ENCODE data around the gene PANK2.
"Not testable (repeated sequence)": the region's sequence is repeated elsewhere in the genome, so short reads cannot be mapped to it uniquely, and the experiment has no call there.

The PANK2 gene

DNA sequence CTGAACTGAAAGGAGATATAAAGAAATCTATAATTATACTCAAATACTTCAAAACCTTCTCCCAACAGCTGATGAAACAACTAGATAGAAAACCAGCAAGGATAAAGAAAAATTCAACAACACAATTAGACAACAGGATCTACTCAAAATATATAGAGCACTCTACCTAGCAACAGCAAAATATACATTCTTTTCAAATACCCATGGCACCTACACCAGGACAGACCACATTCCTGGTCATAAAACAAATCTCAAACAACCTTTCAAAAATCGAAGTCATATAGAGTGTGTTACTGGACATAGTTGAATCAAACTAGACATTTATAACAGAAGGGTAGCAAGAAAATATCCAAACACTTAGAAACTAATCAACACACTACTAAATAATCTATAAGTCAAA is 83.0 kb downstream of the PANK2 start:
- no peaks in the 10 kb centered on the region for H3K4me1 ChIP-seq (ENCODE audit: control insufficient read depth, low read depth, low read length)
- no peak overlapping the region for H3K9ac ChIP-seq (ENCODE audit: low read length)
- H3K27me3 ChIP-seq (ENCODE audit: control insufficient read depth, insufficient read depth, low read length) = no peaks in the 10 kb centered on the region
- no peaks in the 10 kb centered on the region for H3K9me3 ChIP-seq (ENCODE audit: control insufficient read depth, low read depth, low read length)
- no peaks in the 10 kb centered on the region for H3K36me3 ChIP-seq (ENCODE audit: control insufficient read depth, low read depth, low read length)
- H3K27ac ChIP-seq (ENCODE audit: low read length) = no peak overlapping the region
- no peak overlapping the region for H3K4me3 ChIP-seq (ENCODE audit: low read length)

- H3K9me3 ChIP-seq (ENCODE audit: control insufficient read depth, low read depth, low read length); H3K27ac ChIP-seq (ENCODE audit: low read length); H3K36me3 ChIP-seq (ENCODE audit: control insufficient read depth, low read depth, low read length); H3K27me3 ChIP-seq (ENCODE audit: control insufficient read depth, insufficient read depth, low read length); H3K4me1 ChIP-seq (ENCODE audit: control insufficient read depth, low read depth, low read length); H3K4me3 ChIP-seq (ENCODE audit: low read length); H3K9ac ChIP-seq (ENCODE audit: low read length): not testable (repeated sequence)
Observed at GRCh38 chr20:3972631-3973030, 83.4 kb downstream of the PANK2 start.

DNA sequence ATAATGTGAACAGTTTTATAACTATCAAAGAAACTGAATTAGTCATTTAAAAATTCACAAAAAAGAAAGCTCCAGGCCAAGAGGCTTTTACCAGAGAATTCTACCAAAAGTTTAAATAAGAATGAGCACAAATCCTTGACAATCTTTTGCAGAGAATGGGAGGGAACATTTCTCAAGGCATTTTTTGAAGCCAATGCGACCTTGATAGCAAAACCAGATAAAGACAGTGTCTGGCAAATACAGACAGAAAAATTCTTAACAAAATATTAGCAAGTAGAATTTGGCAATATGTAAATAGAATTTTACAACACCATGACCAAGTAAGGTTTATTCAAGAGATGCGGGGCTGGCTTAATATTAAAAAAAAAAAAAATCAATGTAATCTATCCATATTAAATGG is 84.5 kb downstream of the PANK2 start:
- Histone ChIP-seq H3K4me3 (ENCODE audit: low read length) (no peak overlapping the region), H3K4me1 (ENCODE audit: control insufficient read depth, low read depth, low read length) (no peaks in the 10 kb centered on the region), H3K9ac (ENCODE audit: low read length) (no peak overlapping the region), H3K9me3 (ENCODE audit: control insufficient read depth, low read depth, low read length) (no peaks in the 10 kb centered on the region), H3K27me3 (ENCODE audit: control insufficient read depth, insufficient read depth, low read length) (no peaks in the 10 kb centered on the region), H3K36me3 (ENCODE audit: control insufficient read depth, low read depth, low read length) (no peaks in the 10 kb centered on the region), H3K27ac (ENCODE audit: low read length) (no peak overlapping the region)

DNA sequence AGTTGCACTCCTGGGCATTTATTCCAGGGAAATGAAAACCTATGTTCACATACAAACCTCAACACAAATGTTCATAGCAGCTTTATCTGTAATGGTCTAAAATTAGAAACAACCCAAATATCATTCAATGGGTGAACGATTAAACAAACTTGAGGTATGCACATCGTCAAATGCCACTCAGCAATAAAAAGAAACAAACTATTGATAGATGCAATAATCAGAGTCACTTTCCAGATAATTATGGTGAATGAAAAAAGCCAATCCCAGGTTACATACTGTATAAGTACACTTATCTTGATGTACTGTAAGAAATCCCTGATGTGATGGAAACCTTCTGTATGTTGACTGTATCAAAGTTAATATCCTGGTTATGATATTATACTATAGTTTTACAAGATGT is 87.3 kb downstream of the PANK2 start:
- H3K4me1 ChIP-seq (ENCODE audit: control insufficient read depth, low read depth, low read length) = no peaks in the 10 kb centered on the region
- H3K4me3 ChIP-seq (ENCODE audit: low read length) = no peak overlapping the region
- H3K27ac ChIP-seq (ENCODE audit: low read length) = no peak overlapping the region
- no peaks in the 10 kb centered on the region for H3K27me3 ChIP-seq (ENCODE audit: control insufficient read depth, insufficient read depth, low read length)
- no peak overlapping the region for H3K9ac ChIP-seq (ENCODE audit: low read length)
- no peaks in the 10 kb centered on the region for H3K36me3 ChIP-seq (ENCODE audit: control insufficient read depth, low read depth, low read length)
- H3K9me3 ChIP-seq (ENCODE audit: control insufficient read depth, low read depth, low read length) = no peaks in the 10 kb centered on the region
